ENCODE results near the gene ERCC1. TPM values are rescaled to one million over a fixed set of nuclear protein-coding genes. Genes with fewer than 3 reads are reported as not detected.
"Not testable (repeated sequence)": the region's sequence is repeated elsewhere in the genome, so short reads cannot be mapped to it uniquely, and the experiment has no call there.

ERCC1 gene
- total RNA-seq, 2 donors from 2014 or later = 110 to 126 TPM

DNA sequence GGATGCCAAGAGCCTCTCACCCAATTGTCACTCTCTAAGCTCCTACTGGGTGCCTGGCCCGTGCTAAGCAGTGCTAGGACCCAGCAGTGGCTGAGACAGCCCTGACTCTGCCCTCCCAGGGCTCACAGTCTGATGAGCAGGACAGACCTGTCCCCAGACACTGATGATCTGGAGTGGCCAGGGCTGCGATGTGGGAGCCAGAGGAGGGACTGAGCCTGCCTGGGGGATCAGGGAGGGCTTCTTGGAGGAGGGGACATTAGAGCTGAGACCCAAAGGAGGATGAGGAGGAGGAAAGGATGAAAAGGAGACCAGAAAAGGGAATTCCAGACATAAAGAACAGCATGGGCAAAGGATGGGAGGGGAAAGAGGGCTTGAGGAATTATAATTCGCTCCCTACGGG is 6.6 kb downstream of the ERCC1 start:
- Histone ChIP-seq H3K36me3 (peaks cover 70% of the 10 kb centered on the region), H3K4me1 (peaks cover 0 to 18% of the 10 kb centered on the region in 2 donors), H3K4me3 (no peak overlapping the region), H3K27ac (peak overlapping the region in 1 of 2 donors; percentile 61), H3K27me3 (no peaks in the 10 kb centered on the region), H3K9me3 (no peaks in the 10 kb centered on the region)
- no peak for DNase-seq (ENCODE audit: low spot score)
- TF ChIP-seq, protein P1, sequence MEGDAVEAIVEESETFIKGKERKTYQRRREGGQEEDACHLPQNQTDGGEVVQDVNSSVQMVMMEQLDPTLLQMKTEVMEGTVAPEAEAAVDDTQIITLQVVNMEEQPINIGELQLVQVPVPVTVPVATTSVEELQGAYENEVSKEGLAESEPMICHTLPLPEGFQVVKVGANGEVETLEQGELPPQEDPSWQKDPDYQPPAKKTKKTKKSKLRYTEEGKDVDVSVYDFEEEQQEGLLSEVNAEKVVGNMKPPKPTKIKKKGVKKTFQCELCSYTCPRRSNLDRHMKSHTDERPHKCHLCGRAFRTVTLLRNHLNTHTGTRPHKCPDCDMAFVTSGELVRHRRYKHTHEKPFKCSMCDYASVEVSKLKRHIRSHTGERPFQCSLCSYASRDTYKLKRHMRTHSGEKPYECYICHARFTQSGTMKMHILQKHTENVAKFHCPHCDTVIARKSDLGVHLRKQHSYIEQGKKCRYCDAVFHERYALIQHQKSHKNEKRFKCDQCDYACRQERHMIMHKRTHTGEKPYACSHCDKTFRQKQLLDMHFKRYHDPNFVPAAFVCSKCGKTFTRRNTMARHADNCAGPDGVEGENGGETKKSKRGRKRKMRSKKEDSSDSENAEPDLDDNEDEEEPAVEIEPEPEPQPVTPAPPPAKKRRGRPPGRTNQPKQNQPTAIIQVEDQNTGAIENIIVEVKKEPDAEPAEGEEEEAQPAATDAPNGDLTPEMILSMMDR (IDR thresholded peaks at IDR 0.05) = no peak

DNA sequence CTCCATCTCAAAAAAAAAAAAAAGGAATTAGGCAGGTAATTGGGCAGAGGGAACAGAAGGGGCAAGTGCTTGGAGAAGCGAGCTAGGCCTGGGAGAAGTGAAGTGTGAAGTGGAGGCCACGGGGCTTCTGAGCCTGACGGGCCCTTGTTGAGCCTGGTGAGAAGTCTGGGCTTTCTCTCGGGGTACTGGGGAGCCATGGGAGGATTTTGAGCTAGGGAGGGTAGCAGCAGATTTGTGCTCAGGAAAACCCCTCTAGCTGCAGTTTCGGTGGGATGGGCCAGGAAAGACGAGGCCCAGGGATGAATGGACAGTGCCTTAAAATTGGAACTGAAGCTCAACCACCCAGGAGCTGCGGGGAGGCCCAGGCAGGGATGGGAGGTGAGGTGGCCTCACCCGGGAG is 9.2 kb downstream of the ERCC1 start:
- H3K4me1 ChIP-seq = peaks cover 0 to 17% of the 10 kb centered on the region in 2 donors
- H3K4me3 ChIP-seq = no peak overlapping the region
- H3K36me3 ChIP-seq = peaks cover 61% of the 10 kb centered on the region
- H3K27me3 ChIP-seq = no peaks in the 10 kb centered on the region
- H3K27ac ChIP-seq = no peak overlapping the region
- DNase-seq (ENCODE audit: low spot score) = no peak
- no peaks in the 10 kb centered on the region for H3K9me3 ChIP-seq
- TF ChIP-seq, protein P1 (IDR thresholded peaks at IDR 0.05) = no peak

DNA sequence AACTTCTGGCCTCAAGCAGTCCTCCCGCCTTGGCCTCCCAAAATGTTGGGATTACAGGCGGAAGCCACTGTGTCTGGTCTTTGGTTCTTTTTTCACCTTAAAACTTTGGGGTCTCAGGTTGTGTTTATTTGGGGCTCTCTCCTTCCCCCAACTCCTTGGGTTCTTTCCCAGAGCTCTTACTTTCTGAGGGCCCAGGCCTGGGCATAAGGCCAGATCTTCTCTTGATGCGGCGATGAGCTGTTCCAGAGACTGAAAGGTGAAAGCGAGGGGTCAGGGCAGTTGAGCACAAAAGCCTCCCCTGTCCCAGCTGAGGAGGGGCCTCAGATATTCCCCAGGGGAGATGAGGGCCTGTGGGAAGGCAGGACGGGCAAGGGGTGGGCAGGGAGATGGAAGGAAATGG is 10.2 kb downstream of the ERCC1 start:
- peaks cover 0 to 17% of the 10 kb centered on the region in 2 donors for H3K4me1 ChIP-seq
- TF ChIP-seq, protein P1 (IDR thresholded peaks at IDR 0.05) = no peak
- H3K27ac ChIP-seq = no peak overlapping the region
- no peaks in the 10 kb centered on the region for H3K27me3 ChIP-seq
- H3K36me3 ChIP-seq = peaks cover 55% of the 10 kb centered on the region
- no peaks in the 10 kb centered on the region for H3K9me3 ChIP-seq
- no peak overlapping the region for H3K4me3 ChIP-seq
- DNase-seq (ENCODE audit: low spot score) = no peak

DNA sequence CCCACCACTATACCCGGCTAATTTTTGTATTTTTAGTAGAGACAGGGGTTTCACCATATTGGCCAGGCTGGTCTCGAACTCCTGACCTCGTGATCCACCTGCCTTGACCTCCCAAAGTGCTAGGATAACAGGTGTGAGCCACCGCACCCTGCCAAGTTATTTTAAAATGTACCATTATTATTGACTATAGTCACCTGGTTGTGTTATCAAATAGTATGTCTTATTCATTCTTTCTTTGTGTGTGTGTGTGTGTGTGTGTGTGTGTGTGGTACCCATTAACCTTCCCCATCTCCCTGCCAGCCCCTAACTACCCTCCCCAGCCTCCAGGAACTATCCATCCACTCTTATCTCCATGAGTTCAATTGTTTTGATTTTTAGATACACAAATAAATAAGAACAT is 13.4 kb downstream of the ERCC1 start:
- Histone ChIP-seq H3K36me3 (peaks cover 25% of the 10 kb centered on the region), H3K4me1 (peaks cover 0 to 26% of the 10 kb centered on the region in 2 donors)
- H3K27ac ChIP-seq; H3K27me3 ChIP-seq; DNase-seq (ENCODE audit: low spot score); H3K9me3 ChIP-seq; H3K4me3 ChIP-seq: not testable (repeated sequence)

DNA sequence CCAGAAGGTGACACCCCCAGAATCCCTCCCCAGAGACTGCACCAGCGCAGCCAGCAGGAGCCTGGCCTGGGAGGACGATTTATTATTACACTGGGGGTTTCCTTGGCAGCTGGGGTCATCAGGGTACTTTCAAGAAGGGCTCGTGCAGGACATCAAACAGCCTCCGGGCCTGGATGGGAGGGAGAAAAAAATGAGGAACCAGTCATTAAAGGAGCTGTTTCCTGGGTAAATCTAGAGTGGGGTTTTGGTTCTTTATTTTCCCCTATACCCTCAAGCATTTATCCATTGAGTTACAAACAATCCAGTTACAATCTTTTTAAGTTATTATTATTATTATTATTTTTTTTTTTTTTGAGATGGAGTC is 14.2 kb downstream of the ERCC1 start:
- H3K36me3 ChIP-seq = peaks cover 22% of the 10 kb centered on the region
- no peaks in the 10 kb centered on the region for H3K27me3 ChIP-seq
- H3K27ac ChIP-seq = no peak overlapping the region
- H3K4me1 ChIP-seq = peaks cover 0 to 34% of the 10 kb centered on the region in 2 donors
- no peak for DNase-seq (ENCODE audit: low spot score)
- H3K4me3 ChIP-seq = no peak overlapping the region
- TF ChIP-seq, protein P1 (IDR thresholded peaks at IDR 0.05) = no peak
- H3K9me3 ChIP-seq = no peaks in the 10 kb centered on the region

DNA sequence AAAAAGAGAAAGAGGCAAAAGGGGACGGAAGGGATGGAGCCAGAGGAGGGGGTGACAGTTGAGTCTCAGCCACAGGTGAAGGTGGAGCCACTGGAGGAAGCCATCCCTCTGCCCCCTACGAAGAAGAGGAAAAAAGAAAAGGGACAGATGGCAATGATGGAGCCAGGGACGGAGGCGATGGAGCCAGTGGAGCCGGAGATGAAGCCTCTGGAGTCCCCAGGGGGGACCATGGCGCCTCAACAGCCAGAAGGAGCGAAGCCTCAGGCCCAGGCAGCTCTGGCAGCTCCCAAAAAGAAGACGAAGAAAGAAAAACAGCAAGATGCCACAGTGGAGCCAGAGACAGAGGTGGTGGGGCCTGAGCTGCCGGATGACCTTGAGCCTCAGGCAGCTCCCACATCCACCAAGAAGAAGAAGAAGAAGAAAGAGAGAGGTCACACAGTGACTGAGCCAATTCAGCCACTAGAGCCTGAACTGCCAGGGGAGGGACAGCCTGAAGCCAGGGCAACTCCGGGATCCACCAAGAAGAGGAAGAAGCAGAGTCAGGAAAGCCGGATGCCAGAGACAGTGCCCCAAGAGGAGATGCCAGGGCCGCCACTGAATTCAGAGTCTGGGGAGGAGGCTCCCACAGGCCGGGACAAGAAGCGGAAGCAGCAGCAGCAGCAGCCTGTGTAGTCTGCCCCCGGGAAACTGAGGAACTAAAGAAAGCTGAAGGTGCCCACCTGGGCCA is 14.7 kb downstream of the ERCC1 start:
- no peaks in the 10 kb centered on the region for H3K27me3 ChIP-seq
- H3K4me1 ChIP-seq = peaks cover 0 to 39% of the 10 kb centered on the region in 2 donors
- H3K36me3 ChIP-seq = peaks cover 17% of the 10 kb centered on the region
- no peak overlapping the region for H3K27ac ChIP-seq
- DNase-seq (ENCODE audit: low spot score) = no peak
- TF ChIP-seq, protein P1 (IDR thresholded peaks at IDR 0.05) = no peak
- H3K4me3 ChIP-seq = no peak overlapping the region
- H3K9me3 ChIP-seq = no peaks in the 10 kb centered on the region
